NCI-H2107 treated with DMSO at 0.1 percent for 48 hours (cell line): ENCODE results near the gene ABCC10.
"Not testable (repeated sequence)": the region's sequence is repeated elsewhere in the genome, so short reads cannot be mapped to it uniquely, and the experiment has no call there.

Experiments used
- DNase-seq: peaks from one replicate; lab custom pipeline; 2025; ENCODE audit not compliant: unreplicated experiment; lab: John Stamatoyannopoulos, UW

ABCC10 gene, protein sequence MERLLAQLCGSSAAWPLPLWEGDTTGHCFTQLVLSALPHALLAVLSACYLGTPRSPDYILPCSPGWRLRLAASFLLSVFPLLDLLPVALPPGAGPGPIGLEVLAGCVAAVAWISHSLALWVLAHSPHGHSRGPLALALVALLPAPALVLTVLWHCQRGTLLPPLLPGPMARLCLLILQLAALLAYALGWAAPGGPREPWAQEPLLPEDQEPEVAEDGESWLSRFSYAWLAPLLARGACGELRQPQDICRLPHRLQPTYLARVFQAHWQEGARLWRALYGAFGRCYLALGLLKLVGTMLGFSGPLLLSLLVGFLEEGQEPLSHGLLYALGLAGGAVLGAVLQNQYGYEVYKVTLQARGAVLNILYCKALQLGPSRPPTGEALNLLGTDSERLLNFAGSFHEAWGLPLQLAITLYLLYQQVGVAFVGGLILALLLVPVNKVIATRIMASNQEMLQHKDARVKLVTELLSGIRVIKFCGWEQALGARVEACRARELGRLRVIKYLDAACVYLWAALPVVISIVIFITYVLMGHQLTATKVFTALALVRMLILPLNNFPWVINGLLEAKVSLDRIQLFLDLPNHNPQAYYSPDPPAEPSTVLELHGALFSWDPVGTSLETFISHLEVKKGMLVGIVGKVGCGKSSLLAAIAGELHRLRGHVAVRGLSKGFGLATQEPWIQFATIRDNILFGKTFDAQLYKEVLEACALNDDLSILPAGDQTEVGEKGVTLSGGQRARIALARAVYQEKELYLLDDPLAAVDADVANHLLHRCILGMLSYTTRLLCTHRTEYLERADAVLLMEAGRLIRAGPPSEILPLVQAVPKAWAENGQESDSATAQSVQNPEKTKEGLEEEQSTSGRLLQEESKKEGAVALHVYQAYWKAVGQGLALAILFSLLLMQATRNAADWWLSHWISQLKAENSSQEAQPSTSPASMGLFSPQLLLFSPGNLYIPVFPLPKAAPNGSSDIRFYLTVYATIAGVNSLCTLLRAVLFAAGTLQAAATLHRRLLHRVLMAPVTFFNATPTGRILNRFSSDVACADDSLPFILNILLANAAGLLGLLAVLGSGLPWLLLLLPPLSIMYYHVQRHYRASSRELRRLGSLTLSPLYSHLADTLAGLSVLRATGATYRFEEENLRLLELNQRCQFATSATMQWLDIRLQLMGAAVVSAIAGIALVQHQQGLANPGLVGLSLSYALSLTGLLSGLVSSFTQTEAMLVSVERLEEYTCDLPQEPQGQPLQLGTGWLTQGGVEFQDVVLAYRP (N-terminal part only)

DNA sequence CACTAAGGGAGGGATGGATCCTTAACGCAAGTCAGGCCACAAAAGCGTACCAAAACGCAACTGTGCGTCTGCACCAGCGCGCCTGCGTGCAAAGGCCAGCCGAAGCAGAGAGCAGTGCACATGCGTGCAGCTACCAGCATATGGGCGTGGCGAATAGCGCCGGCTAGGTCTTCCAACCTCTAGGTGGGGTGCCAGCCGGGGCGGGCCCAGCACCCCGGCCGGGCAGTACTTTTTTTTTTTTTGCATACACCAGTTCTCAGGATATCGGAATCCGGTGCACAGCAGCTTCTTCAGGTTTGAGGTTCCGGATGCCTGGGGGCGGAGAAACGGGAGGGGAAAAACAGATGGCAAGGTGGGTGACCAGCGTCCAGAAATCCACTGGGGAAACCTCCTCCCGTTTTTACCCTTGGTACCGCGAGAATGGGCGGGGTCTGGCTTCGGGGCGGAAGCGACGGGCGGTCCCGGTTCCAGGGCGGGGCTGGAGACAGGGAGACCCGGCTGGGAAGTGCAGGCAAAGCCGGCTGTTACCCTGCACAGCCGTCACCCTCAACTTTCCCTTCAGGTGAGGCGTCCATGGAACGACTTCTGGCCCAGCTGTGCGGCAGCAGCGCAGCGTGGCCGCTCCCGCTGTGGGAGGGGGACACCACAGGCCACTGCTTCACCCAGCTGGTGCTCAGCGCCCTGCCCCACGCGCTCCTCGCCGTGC, at the start of gene ABCC10:
Gene ABCC10, plus strand, starts transcription at position 136 of the 706 bp plus-strand sequence. Its CDS starts 438 bp downstream, at position 574.
- DNase-seq, result peak; percentile 64

- no peak for DNase-seq
These were observed 49.6 kb upstream of the ABCC10 start for GRCh38 chr6:43377710-43378229.

- no peak for DNase-seq
These were observed 48.7 kb upstream of the ABCC10 start for GRCh38 chr6:43378631-43379030.

DNA sequence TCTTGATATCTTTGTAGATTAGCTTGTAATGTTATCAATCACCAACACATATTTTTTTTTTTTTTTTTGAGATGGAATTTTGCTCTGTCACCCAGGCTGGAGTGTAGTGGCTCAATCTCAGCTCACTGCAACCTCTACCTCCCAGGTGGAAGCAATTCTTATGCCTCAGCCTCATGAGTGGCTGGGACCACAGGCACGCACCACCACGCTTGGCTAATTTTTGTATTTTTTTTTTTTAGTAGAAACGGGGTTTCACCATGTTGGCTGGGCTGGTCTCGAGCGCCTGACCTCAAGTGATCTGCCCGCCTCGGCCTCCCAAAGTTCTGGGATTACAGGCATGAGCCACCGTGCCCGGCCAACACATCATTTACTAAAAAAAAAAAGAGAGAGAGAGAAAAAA, 46.5 kb upstream of the ABCC10 start:
- not testable (repeated sequence) for DNase-seq

- DNase-seq, result no peak
These were observed 44.2 kb upstream of the ABCC10 start for GRCh38 chr6:43383021-43383667.

DNA sequence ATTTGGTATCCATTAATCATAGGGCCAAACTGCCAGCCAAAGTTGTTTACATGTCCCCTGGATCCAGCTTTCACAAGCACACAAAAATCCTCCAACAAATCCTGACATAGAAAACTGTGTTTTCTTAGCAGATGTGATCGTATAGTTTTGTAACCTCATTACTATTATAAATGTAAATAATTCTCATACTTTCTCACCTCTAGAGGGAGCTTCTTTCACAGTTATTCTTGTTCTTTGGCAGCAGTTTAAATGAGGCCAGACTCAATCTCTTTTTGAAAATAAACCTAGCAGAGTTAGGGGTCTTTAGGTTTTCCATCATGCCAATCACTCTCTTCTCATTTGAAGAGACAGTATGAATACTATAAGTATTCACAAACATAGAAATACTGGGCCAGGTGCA, 40.8 kb upstream of the ABCC10 start:
- DNase-seq, result no peak

DNA sequence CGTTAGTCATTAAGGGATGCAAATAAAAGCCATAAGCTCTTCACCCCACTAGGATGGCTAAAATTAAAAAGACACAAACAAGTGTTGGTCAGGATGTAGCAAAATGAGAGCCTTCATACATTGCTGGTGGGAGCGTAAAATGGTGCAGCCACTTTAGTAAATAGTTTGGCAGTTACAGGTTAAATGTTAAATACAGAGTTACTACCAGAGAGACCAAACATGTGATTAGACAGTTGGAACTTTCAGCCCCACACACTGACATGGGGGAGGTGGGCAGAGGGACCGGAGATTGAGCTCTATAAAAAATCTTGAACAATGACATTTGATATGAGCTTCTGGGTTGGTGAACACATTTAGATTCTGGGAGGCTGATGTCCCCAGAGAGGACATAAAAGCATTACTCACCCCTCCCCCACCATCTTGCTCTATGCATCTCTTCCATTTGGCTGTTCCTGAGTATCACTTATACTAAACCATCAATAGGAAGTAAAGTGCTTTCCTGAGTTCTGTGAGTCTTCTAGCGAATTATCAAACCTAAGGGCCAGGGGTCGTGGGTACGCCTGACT, 37.5 kb upstream of the ABCC10 start:
- peak; percentile 23 for DNase-seq

GRCh38 chr6:43390753-43391439, 36.4 kb upstream of the ABCC10 start:
- not testable (repeated sequence) for DNase-seq

GRCh38 chr6:43391440-43392031, 35.8 kb upstream of the ABCC10 start:
- DNase-seq, result no peak

- not testable (repeated sequence) for DNase-seq
These were observed 34.2 kb upstream of the ABCC10 start for GRCh38 chr6:43393133-43393532.

DNA sequence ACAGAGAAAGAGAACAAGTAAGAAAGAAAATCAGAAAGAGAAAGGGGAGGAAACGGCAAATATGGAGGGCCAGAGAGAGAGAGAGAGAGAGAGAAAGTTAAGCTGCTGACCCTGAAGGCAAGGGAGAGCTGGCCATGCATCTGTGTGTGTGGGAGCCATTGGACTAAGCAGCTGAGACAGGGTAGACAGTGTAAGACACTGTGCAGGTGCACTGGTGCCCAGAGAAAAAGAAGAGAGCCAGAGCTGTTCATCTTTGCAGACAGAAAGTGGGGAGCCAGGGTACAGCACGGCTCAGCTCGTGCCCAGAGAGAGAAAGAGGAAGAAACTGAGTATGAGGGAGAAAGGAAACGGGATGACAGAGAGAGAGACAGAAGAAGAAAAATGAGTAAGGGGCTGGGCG, 33.7 kb upstream of the ABCC10 start:
- DNase-seq, result no peak

- no peak for DNase-seq
These were observed 32.4 kb upstream of the ABCC10 start for GRCh38 chr6:43394982-43395381.

DNA sequence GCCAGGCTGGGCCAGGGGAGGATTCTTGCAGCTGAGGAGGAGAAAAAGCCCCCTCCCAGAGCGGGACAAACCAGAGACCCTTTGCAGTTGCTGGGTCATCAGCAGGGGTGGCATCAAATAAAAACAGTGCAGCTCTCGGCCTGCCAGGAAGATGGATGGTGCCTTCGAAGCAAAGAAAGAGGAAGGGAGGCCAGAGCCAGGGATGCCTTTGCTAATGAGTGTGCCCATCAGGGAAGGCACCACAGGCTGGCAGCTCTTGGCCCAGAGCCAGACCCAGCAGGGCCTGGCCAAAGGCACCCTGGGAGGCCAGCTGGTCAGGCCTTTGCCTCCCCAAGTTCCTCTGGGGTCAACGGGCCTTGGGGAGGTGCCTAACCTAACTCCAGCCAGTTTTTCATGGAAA, 31.6 kb upstream of the ABCC10 start:
- no peak for DNase-seq

- no peak for DNase-seq
These were observed 30.8 kb upstream of the ABCC10 start for GRCh38 chr6:43396408-43397149.

- DNase-seq, result no peak
These were observed 27.3 kb upstream of the ABCC10 start for GRCh38 chr6:43399932-43400487.

DNA sequence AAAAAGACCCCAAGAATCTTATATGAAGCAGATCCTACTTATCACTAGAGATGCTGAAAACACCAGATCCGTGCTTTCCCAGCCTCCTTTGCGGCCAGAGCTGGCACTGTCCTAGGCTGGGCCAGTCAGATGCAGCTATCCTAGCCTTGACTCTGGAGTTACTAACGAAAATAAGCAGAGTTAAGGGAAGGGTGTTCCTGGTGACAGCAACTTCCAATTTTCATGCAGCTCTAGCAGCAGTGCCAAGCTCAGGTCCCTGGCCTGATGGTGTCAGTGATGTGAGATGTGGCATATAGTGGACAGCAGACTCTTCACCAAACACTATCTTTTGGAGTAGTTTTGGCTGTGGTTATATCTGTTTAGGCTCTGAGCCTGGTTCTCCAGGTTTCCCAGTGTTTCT, 25.6 kb upstream of the ABCC10 start:
- DNase-seq, result no peak

GRCh38 chr6:43402820-43403219, 24.5 kb upstream of the ABCC10 start:
- no peak for DNase-seq

- DNase-seq, result no peak
These were observed 22.0 kb upstream of the ABCC10 start for GRCh38 chr6:43405354-43405753.
